K562 (cell line): Measurements from ENCODE around the gene TIMM17A.

Source experiments
- CEBPB ChIP-seq: fragments of 450-650 bp; IDR thresholded peaks from 2 replicates; pipeline ENCODE4 v1.6.1; 2016; ENCODE audit warnings: missing genetic modification characterization, missing compliant biosample characterization
- NFRKB ChIP-seq: fragments of 450-650 bp; IDR thresholded peaks from 2 replicates; pipeline ENCODE4 v1.6.1; 2016; ENCODE audit warnings: low read depth
- RCOR1 ChIP-seq, 2 experiments: IDR thresholded peaks; 2 replicates each; pipeline ENCODE4 v1.6.1; 2012; ENCODE audit warnings: low read depth in 2 of 2, low read length in 2 of 2, borderline replicate concordance in 1 of 2, improper control_type of control experiment in 1 of 2
- REST ChIP-seq, 2 experiments: fragments of 450-650 bp; formaldehyde crosslinking in 1 of 2; IDR thresholded peaks; 2 replicates each; pipeline versions ENCODE4 v1.4.0 to v1.6.1; 2014 to 2020; ENCODE audit warnings: mild to moderate bottlenecking in 2 of 2, borderline replicate concordance in 1 of 2, low read depth in 1 of 2
- SFPQ ChIP-seq: fragments of 200-400 bp; formaldehyde crosslinking; IDR thresholded peaks from 2 replicates; pipeline ENCODE4 v1.6.1; 2017; ENCODE audit warnings: mild to moderate bottlenecking, low read depth, low read length, moderate library complexity
- TF ChIP-seq, protein P1 (sequence below), 3 experiments: IDR thresholded peaks in 2 of 3; conservative IDR thresholded peaks in 1 of 3; 2 replicates each; pipeline ENCODE4 v1.5.1; 2011 to 2012; ENCODE audit warnings: low read length in 3 of 3, mild to moderate bottlenecking in 3 of 3, control low read depth in 2 of 3, improper control_type of control experiment in 1 of 3, inconsistent platforms in 1 of 3, low read depth in 1 of 3, mixed read lengths in 1 of 3, moderate library complexity in 1 of 3; ENCODE audit not compliant: insufficient read depth in 2 of 3

GRCh38 chr1:201982082-201982622, 26.8 kb downstream of the TIMM17A start:
- no peak; a peak in 1 of 4 replicates for TF ChIP-seq RCOR1 (IDR thresholded peaks at IDR 0.05; ENCODE audit: borderline replicate concordance in 1 of 2, low read depth in 2 of 2, low read length in 2 of 2)
- TF ChIP-seq, protein P1, sequence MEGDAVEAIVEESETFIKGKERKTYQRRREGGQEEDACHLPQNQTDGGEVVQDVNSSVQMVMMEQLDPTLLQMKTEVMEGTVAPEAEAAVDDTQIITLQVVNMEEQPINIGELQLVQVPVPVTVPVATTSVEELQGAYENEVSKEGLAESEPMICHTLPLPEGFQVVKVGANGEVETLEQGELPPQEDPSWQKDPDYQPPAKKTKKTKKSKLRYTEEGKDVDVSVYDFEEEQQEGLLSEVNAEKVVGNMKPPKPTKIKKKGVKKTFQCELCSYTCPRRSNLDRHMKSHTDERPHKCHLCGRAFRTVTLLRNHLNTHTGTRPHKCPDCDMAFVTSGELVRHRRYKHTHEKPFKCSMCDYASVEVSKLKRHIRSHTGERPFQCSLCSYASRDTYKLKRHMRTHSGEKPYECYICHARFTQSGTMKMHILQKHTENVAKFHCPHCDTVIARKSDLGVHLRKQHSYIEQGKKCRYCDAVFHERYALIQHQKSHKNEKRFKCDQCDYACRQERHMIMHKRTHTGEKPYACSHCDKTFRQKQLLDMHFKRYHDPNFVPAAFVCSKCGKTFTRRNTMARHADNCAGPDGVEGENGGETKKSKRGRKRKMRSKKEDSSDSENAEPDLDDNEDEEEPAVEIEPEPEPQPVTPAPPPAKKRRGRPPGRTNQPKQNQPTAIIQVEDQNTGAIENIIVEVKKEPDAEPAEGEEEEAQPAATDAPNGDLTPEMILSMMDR (IDR thresholded peaks at IDR 0.05 in 2 of 3, conservative IDR thresholded peaks at IDR 0.05 in 1 of 3; ENCODE audit: insufficient read depth in 2 of 3, low read depth in 1 of 3, low read length in 3 of 3) = no peak
- no peak for TF ChIP-seq NFRKB
- TF ChIP-seq SFPQ = no peak
- no peak for TF ChIP-seq CEBPB
- no peak for TF ChIP-seq REST (IDR thresholded peaks at IDR 0.05; ENCODE audit: borderline replicate concordance)
- no peak for TF ChIP-seq REST (CRISPR knock-in tag; IDR thresholded peaks at IDR 0.05; ENCODE audit: low read depth)
